Stimulated activated CD4-positive, alpha-beta T cell treated with anti-CD3 and anti-CD28 coated beads, Interleukin-1b, Interleukin-23, amount 100 ng/mL, for 24 hours (primary cell): ENCODE results near the gene USP7.

Source experiments
- DNase-seq, 4 experiments: peaks; one replicate each; pipeline ENCODE4 v3.0.0-alpha.2; 2020; ENCODE audit warnings: low read depth in 4 of 4, low spot score in 1 of 4

Gene USP7

DNA sequence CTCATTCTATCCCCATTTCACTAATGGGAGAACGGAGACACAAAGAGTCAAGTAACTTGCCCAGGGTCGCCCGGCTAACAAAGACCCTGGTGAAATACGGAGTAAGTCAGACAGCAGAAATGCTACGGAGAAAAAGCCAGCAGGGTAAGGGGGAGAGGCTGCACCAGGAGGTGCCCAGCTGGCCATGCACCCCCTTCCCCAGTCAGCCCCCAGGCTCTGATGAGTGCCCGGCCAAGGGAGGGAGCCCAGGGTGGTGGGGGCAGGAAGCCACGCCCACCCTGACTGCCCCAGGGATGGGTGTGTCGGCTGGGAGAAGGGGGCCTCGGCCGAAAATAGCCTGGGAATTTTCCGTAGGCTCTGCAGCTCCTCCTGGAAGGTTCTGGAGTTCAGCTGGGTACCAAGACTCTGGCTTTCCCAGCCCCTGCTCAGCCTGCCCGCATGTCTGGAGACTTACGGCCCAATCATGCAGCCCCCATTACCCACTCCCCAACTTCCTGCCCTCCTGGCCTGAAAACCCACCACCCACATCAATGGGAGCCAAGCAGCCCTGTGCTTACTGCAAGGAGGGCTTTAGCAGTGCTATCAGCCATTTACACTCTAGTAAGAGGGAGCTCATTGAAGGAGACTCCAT lies 99.1 kb downstream of the USP7 start:
- no peak for DNase-seq

DNA sequence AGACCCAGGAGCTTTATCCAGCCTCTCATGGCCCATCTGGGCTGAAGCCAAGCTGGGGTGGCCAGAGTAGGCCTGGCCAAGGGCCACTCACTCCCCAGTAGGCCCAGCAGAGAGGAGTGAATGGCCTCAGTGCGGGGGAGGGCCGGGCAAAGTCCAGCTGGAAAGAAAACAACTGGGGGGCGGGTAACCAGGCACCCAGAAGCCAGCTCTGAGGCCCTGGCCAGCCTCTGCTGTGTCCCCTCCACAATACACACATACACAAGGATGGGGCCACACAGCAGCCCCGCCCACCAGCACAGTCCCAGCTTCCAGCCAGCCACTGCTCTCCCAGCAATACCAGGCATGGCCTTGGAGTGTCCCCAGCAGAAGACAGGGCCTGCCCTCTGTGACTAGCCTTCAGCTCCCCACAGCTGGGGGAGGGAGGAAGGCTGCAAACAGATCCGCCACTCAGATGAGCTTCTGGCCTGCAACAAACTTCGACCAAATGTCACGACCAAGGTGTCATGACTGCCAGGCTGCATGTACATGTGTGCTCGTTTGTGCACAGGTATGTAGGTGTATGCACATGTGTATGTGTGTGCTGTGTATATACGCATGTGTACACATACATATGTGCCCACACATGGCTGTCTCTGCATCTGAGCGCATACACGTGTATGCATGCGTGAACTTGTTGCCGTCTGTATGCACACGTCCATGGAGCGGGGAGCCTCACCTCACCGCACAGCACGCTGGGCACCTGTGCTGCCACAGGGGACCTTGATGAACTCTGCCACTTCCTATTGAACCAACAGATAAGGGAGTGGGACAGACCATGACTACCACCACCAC lies 99.9 kb downstream of the USP7 start:
- no peak for DNase-seq

DNA sequence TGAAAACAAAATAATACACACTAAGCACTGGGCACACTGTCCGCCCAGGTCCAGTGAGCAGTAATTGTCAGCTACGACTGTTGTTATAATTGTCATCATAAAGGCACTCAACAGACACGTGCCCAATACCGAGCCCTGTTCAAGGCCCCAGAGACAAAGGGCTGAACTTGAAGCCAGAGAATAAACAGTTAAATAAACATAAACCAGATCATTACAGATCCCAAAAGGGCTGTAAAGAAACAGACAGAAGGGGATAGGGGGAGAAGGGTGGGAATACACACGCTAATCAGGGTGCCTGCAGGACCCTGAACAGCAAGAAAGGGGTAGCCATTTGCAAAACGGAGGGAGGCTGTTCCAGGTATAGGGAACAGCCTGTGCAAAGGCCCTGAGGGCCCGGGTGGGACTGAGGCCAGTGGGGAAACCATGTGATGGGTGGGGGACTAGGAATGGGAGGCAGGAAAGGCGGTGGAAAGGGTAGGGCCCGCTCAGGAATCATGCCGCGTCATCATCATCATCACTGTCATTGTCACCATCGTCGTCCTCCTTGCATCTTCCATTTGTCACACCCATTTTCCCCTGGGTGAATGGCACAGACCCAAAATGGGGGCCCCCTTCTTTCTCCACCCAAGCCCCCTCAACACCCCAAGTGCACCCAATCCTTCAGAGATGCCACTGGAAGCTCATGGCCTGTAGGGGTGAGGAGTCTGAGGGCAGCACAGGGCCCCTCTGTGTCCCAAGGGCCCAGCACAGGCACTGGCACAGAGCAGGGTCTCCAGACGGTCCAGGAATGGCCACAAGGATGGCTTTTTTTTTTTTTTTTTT lies 101.2 kb downstream of the USP7 start:
- DNase-seq: no peak

DNA sequence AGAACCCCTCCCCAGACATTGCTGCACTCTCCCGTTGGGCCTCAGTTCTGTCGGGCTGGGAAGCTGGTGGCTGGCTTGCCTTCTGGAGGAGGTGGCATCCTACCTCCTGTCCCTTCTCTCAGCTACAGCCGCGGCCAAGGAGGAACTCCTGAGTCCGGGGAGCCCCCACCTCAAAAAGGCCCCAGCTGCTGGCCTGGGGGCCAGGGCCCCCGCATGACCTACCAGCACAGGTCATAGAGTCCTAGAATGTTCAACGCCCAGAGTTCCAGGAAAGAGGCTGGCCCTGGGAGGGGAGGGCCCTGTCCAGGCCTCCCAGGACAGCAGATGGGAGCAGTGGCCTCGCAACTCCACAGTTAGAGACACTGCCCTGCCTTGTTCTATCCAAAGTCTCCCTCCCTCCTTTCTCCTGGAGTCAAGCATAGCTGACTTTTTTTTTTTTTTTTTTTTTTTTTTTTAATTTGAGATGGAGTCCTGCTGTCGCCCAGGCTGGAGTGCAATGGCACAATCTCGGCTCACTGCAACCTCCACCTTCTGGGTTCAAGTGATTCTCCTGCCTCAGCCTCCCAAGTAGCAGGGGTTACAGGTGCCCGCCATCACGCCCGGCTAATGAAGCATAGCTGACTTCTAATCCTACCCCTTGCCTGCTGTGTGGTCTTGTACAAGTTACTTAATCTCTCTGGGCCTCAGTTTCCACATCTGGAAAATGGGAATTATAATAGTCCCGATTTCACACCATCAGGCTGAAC lies 102.0 kb downstream of the USP7 start:
- no peak for DNase-seq

DNA sequence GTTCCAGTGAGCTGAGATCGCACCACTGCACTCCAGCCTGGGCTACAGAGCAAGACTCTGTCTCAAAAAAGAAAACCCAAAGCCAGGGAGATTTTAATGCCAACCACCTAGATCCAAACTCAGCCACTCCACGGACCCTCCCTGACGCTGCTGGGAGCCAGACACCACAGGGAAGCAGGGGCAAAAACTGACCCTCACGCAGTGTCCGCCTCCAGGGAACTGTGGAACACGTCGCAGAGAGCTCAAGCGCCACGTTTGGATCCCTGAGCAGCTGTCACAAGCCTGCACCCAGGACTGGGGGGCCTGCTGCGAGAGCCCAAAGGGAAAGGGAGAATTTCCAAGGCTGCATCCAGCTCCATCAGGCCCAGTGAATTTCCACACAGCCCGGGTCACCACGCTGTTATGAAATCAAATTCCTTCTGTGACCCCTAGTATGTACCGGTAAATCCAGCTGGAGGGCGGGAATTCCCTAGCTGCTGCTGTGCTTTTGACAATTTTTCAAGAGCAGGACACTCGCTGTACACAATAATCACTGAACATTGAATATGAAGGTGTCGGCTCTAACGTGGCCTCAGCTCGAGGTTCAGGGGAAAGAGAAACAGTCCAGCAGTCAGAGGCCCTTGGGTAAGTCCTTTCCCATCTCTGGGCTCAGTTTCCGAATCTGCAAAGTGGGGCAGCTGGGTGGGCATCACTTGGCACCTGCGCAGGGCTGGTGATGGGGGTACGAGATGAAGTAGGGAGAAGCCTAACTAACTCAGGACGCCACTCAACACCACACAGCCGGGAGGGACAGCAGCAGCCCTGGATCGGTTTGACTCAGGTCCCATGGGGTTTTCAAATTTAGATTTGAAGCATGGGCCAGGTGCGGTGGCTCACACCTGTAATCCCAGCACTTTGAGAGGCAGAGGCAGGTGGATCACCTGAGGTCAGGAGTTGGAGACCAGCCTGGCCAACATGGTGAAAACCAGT lies 103.5 kb downstream of the USP7 start:
- no peak for DNase-seq

DNA sequence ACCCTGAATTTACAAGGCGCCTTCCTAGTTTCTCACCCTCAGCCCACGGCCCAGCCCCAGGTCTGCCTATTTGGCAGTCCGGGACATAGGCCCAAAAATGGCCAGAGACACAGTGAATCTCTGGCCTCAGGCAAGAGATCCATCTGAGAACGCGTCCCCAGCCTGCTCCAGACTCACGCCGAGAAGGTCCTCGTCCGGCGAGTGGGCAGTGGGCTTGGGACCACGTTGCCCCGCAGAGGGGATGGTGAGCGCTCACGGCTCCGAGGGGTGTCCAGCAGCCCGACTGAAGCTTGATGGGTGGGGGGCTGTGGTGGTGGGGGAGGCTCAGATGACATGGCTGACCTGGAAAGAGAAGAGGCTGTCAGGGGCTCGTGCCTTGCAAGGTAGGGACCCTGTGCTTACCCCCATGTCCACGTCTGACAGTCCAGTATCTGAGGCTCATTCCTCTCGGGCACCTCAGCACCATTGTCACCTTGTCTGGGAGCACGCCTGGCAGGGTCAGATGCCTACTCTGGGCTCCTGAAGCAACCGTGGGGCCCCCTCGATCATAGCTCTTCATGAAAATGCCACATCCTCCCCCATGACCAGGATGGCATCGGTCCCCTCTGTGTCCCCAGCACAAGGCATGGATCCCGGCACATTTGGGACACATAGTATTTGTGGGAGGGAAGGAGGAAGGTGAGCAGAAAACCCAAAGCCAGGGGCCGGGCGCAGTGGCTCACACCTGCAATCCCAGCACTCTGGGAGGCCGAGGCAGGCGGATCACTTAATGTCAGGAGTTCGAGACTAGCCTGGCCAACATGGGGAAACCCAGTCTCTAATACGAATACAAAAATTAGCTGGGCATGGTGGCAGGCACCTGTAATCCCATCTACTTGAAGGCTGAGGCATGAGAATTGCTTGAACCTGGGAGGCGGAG lies 104.5 kb downstream of the USP7 start:
- DNase-seq: no peak

DNA sequence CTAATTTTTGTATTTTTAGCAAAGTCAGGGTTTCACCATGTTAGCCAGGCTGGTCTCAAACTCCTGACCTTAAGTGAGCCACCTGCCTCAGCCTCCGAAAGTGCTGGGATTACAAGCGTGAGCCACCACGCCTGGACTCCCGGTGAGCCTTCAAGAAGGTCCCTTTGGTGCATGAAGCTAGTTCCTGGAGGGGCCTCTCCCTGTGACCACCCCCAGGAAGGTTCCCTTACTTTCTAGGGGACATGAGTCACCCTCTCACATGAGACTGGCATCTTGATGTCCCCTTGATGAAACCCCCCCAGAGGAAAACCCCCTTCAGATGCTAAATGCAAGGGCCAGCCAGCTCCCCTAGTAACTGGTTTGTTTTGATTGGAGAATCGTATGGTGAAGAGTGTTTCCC lies 107.7 kb downstream of the USP7 start:
- no peak for DNase-seq

DNA sequence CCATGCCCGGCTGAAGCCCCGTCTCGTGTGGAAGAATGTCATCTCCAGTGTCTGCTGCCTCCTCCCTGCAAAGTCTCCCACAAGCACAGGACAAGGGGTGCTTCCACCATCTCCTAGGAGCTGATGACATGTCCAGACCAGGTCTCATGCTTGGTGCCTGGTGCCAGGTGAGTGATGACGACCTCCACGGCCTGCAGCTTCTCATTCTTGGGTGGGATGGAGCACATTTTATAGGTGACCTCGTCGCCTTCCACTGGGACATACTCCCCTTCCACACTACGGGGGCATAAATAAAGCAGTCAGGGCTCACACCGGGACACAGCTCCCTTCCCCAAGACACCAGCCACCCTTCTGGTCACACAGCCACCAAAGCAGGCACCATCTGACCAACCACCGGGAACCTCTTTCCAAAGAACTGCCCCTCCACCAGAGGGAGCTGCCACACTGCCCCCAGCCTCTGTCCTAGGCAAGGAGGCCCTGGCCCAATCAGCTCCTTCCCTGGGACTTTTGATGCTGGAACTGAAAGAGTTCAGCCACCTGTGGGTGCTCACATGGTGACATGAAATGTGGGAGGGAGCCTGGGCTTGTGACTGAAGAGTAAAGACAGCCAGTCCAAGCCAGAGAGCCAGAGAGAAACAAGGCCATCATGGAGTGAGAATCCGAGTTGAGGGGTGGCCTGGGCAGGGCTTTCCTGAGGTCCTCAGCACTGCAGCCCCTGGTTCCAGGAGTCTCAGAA lies 108.5 kb downstream of the USP7 start:
- DNase-seq: no peak

DNA sequence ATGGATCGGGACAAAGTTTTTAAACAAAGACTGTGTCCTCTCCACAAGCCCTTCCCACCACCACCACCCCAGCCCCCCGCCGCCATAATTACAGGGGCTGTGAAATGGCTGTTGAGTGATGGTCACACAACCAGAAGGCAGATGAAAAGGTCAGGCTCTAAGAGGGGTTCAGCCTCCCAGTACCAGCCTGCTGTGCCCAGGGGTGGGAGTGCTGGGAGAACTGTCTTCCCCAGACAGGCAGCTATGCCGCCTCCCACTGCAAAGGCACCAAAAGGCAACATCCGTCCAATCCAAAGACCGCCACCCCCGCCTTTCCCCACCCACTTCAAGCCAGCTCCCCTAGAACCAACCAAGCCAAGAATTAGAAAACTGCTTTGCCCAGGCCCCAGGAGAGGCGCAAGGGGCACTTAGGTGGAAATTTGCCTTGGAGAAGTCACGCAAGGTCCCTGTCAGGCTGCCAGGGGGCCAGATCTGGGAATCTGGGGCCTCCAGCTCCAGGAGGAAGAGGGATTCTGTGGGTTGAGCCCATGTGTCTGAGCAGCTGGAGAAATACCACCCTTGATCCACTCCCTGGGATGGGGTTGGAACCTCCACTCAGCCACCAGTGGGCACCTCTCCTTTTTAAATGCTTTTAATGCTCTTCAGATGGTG lies 109.3 kb downstream of the USP7 start:
- DNase-seq: no peak

DNA sequence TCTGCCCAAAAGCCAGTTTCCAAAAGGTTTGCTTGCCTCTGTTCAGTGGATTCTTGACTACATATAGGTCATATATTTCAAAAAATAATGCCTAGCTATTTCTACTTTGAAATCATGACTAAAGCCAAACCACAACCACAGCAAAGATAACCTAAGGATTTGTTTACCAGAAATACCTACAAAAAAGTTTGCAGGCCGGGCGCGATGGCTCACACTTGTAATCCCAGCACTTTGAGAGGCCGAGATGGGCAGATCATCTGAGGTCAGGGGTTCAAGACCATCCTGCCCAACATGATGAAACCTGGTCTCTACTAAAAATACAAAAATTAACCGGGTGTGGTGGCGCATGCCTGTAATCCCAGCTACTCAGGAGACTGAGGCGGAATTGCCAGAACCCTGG lies 110.1 kb downstream of the USP7 start:
- DNase-seq: no peak

DNA sequence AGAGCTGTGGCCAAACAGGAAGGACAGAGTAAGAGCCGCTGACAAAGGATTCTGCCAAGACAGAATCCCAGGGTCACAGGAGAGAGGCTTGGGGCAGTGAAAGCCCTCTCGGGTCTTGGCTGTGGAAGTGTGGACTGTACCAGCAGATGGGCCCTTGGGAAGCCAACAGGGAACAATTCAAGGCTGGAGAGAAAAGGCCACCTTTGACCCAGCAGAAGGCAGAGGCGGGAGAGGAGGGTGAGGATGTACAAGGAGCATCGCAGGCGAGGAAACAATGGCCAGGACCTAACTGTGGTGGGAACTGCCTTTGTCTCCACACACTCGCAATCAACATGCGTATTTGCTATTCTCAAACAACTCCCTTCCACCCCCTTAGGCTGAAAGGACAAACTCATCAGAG lies 110.6 kb downstream of the USP7 start:
- no peak for DNase-seq

DNA sequence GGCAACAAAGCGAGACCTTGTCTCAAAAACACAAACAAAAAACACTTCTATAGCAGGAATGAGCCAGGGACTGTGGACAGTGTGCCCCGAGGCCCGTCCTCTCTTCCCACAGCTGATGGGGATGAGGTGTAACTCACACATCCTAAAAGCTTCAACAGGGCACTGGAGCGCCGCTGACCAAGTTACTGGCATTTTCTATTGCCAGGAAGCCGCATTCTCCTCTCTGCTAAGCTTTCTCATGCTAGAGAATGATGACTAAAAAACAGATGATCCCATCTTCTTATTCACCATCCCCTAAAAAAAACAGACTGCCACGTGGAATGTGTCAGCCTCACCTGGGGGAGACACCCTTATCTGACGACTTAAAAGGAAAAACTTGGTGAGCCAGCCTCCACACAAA lies 111.2 kb downstream of the USP7 start:
- DNase-seq: no peak

DNA sequence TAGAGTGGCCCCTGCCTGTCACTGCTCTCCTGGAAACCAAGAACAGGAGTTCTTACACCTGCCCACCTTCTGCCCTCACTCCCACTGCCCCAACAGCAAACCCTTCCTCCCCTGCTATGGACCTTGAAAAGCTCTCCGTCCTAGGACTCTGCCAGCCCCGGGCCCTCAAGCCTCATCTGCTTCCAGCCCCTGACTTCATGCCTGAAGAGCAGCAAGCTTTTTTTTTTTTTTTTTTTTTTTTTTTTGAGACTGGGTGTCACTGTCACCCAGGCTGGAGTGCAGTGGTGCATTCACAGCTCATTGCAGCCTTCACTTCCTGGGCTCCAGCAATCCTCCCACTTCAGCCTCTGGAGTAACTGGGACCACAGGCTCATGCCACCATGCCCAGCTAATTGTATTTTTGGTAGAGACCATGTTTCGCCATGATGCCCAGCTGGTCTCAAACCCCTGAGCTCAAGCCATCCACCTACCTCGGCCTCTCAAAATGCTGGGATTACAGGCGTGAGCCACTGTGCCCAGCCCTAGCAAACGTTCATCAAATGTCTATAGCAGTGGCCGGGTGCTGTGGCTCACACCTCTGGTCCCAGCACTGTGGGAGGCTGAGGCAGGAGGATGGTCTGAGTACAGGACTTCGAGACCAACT lies 111.8 kb downstream of the USP7 start:
- DNase-seq: no peak

DNA sequence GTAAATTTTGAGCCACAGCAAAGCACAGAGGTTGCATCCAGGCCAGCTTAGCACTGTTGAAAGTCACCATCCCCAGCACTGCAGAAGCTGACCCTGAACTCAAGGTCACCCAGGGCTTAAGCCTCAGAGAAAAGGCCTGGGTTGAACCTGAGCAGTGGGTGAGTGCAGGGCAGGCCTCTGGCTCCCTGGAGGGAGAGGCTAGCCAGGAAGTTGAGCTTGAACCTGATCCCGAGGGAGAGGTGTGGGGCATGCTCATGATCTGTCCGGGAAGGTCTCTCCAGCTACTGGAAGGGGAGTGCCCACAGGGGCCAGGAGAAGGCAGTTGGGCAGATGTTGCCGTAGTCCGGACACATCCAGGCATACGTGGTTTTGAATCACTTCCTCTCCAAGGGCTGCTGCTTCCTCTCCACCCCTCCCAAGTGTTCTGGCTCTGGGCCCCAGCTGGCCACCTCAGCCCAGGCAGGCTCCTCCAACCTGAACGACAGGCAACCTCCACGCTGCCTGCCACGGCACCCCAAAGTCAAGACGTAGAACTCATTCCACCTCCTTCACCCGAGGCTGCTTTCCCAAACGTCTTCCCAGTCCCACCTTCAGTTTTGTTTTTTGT lies 113.3 kb downstream of the USP7 start:
- no peak for DNase-seq

DNA sequence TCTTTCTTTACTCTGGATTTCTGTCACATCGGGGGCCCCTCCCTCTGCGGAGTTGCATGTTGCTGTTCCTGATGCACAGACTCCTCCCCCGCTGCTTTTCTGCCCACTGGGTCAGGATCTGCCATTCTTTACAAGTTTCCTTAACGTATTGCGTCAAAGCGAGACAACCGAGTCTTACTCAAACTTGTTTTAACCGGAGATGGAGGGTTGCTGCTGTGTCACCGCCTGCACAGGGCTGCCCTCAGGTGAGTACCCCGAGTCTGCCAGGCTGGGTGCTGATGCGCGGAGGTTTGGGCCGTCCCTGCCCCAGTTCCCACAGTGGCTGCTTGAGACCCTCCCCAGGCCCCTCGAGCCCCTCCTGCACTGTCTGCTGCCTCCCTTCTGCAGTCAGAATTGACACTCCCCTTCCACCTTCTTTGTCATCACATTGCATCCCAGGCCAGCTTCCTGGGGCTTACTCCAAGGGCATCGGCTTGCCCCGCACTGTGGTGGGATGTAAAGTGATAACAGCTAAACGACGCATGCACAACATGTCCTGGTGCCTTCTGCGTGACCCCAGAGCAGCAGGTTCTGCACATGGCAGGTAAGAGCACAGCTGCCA lies 114.2 kb downstream of the USP7 start:
- no peak for DNase-seq

DNA sequence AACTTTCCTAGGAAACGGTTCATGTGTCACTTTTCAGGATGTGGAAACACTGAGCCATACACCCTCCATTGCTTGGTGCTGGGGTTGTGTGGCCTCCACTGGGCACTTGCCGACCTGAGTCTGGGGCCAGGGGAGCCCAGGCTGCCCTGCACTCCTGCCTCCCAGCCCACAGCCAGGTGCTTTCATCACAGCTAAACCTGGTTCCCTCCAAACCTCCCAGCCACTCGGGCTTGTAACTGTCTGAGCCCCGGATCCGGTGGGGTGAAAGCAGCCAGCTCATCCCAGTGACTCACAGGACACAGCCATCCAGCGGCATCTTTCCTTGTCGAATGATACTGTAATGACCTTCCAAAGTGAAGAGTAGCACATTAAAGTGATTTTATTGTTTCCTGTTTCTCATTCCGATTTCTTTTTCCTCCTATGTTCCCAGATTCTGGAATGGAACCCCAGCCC lies 114.7 kb downstream of the USP7 start:
- DNase-seq: no peak
